IgD-negative memory B cell (primary cell): ENCODE data around the gene COL8A1. TPM values are rescaled to one million over a fixed set of nuclear protein-coding genes. Genes with fewer than 3 reads are reported as not detected.

ENCODE experiments used
- H3K27ac Mint-ChIP-seq, 3 donors: one replicate each; pipeline ENCODE4 v1.8.0; 2020 to 2022; ENCODE audit warnings: mild to moderate bottlenecking in 3 of 3, mixed read lengths in 3 of 3, moderate library complexity in 1 of 3
- H3K27me3 Mint-ChIP-seq: one replicate; pipeline ENCODE4 v1.8.0; 2021; ENCODE audit warnings: mixed read lengths
- H3K36me3 Mint-ChIP-seq: one replicate; pipeline ENCODE4 v1.8.0; 2020; ENCODE audit warnings: mild to moderate bottlenecking, mixed read lengths
- H3K4me1 Mint-ChIP-seq, 3 donors: one replicate each; pipeline ENCODE4 v1.8.0; 2020 to 2022; ENCODE audit warnings: mixed read lengths in 3 of 3, mild to moderate bottlenecking in 1 of 3
- H3K4me3 Mint-ChIP-seq, 4 donors: one replicate each; pipeline ENCODE4 v1.8.0; 2020 to 2022; ENCODE audit warnings: mild to moderate bottlenecking in 4 of 4, mixed read lengths in 4 of 4, moderate library complexity in 3 of 4
- H3K9me3 Mint-ChIP-seq, 3 donors: one replicate each; pipeline ENCODE4 v1.8.0; 2020 to 2021; ENCODE audit warnings: mixed read lengths in 3 of 3, mild to moderate bottlenecking in 1 of 3
- polyA plus RNA-seq: library from polyadenylated mRNA; unstranded; fragments of 300-500 nt; fragmentation: Illumina TruSeq; gene quantifications from one replicate; pipeline ENCODE4 v1.2.3, GENCODE V29; 2021

COL8A1 gene
- polyA plus RNA-seq, 1 donor from 2014 or later: not detected

DNA sequence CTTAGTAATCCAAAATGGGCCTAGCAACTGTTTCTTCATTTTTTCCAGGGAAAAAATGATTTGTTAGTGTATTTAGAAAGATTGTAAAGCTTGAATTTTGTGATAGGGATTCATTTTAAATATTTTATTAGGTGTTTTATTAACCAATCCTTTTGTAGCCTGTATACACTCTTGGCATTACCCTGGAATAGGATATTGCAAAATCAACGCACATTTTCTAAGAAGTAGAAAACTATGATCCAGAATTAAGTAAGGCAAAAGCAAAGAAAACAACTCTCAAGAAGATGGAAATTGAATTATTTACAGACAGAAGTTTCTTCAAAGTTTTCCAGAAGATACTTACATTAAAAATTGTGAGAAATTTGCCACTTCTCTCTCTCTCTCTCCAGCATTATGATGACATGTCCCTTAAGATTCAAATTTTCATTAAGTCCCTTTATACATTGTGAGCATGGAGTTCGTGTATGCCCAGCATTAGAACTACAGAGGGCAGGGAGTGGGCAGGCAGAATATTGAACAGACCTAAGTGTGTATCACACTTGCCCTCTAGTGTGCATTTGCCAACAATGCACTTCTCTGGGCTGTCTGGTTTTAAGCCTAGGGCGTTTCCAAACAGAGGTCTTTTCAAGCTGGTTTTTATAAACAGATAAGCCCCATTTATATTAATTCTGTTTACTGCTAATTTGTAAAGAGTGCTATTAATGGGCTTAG, 150.8 kb downstream of the COL8A1 start:
- H3K4me3 Mint-ChIP-seq: no peak overlapping the region
- peaks cover 0 to 2% (median 0%) of the 10 kb centered on the region in 3 donors for H3K4me1 Mint-ChIP-seq
- H3K27me3 Mint-ChIP-seq: peaks cover 4% of the 10 kb centered on the region
- H3K36me3 Mint-ChIP-seq: peaks cover 2% of the 10 kb centered on the region
- no peaks in the 10 kb centered on the region for H3K9me3 Mint-ChIP-seq
- H3K27ac Mint-ChIP-seq: no peak overlapping the region

GRCh38 chr3:99794485-99794884, 156.1 kb downstream of the COL8A1 start:
- Mint-ChIP-seq H3K27me3 (peaks cover 4% of the 10 kb centered on the region), H3K27ac (no peak overlapping the region), H3K9me3 (peaks cover 0 to 3% (median 0%) of the 10 kb centered on the region in 3 donors), H3K4me1 (no peaks in the 10 kb centered on the region), H3K36me3 (peaks cover 2% of the 10 kb centered on the region), H3K4me3 (no peak overlapping the region)

DNA sequence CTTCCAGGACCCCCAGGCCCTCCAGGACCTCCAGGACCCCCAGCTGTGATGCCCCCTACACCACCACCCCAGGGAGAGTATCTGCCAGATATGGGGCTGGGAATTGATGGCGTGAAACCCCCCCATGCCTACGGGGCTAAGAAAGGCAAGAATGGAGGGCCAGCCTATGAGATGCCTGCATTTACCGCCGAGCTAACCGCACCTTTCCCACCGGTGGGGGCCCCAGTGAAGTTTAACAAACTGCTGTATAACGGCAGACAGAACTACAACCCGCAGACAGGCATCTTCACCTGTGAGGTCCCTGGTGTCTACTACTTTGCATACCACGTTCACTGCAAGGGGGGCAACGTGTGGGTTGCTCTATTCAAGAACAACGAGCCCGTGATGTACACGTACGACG, 157.2 kb downstream of the COL8A1 start:
- Mint-ChIP-seq H3K4me1 (no peaks in the 10 kb centered on the region), H3K27me3 (peaks cover 2% of the 10 kb centered on the region), H3K9me3 (peaks cover 0 to 3% (median 0%) of the 10 kb centered on the region in 3 donors), H3K36me3 (peaks cover 2% of the 10 kb centered on the region), H3K27ac (no peak overlapping the region), H3K4me3 (no peak overlapping the region)

DNA sequence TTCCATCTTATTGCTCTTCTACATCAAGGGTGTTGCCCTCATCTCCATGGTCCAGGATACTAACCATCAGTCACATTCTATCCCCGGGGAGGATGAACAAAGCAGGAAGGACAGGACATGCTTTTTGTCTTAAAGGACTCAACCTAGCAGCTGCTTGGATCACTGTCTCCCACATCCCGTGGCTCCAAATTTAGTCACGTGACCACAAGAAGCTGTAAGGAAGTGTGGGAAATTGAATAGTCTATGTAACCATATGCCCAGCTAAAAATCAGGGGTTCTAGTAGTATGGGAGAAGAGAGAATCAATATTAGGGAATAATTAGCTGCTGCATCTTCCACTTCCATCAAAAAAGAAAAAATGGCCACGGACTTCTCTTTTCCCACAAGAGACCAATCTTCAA, 161.0 kb downstream of the COL8A1 start:
- Mint-ChIP-seq H3K4me1 (no peaks in the 10 kb centered on the region), H3K27me3 (no peaks in the 10 kb centered on the region), H3K4me3 (no peak overlapping the region)

DNA sequence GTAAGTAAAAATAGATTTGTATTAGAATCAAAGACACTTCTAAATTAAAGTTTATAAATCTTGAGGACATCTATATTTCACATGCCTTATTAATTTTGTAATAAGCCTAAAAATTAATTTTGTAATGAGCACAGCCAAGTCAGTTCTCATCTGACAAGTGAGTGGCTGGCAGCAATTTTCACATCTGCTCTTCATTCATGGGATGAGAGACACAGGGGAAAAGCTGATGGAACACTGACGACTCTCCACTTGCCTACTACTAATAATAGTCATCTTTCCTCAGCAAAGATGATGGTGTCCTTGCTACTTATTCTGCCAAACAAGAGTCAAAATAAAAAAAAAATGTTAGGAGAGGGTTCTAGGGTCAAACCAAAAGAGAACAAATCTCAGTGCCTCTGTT, 164.9 kb downstream of the COL8A1 start:
- Mint-ChIP-seq H3K4me3 (no peak overlapping the region), H3K9me3 (peaks cover 7 to 14% (median 12%) of the 10 kb centered on the region in 3 donors), H3K36me3 (peaks cover 8% of the 10 kb centered on the region), H3K27ac (no peak overlapping the region), H3K27me3 (no peaks in the 10 kb centered on the region), H3K4me1 (peaks cover 0 to 2% (median 0%) of the 10 kb centered on the region in 3 donors)

More for the DNA sequence above, 161.0 kb downstream of the COL8A1 start:
- Mint-ChIP-seq H3K36me3 (peaks cover 6% of the 10 kb centered on the region), H3K9me3 (peaks cover 0 to 9% (median 2%) of the 10 kb centered on the region in 3 donors), H3K27ac (peak overlapping the region in 2 of 3 donors; percentile 5 to 53)

DNA sequence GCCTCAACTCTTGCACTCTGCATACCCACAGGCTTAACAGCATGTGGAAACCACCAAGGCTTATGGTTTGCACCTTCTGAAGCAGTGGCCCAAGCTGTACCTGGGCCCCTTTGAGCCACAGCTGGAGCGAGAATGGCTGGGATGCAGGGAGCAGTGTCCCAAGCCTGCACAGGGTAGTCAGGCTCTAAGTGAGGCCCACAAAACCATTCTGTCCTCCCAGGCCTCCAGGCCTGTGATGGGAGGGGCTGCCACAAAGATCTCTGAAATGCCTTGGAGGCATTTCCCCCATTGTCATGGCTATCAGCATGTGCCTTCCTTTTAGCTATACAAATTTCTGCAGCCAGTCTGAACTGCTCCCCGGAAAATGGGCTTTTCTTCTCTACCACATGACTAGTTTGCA, 166.8 kb downstream of the COL8A1 start:
- no peaks in the 10 kb centered on the region for H3K27me3 Mint-ChIP-seq
- peaks cover 0 to 2% (median 0%) of the 10 kb centered on the region in 3 donors for H3K4me1 Mint-ChIP-seq
- peaks cover 7 to 12% (median 11%) of the 10 kb centered on the region in 3 donors for H3K9me3 Mint-ChIP-seq
- peaks cover 8% of the 10 kb centered on the region for H3K36me3 Mint-ChIP-seq
- H3K27ac Mint-ChIP-seq: no peak overlapping the region
- no peak overlapping the region for H3K4me3 Mint-ChIP-seq

DNA sequence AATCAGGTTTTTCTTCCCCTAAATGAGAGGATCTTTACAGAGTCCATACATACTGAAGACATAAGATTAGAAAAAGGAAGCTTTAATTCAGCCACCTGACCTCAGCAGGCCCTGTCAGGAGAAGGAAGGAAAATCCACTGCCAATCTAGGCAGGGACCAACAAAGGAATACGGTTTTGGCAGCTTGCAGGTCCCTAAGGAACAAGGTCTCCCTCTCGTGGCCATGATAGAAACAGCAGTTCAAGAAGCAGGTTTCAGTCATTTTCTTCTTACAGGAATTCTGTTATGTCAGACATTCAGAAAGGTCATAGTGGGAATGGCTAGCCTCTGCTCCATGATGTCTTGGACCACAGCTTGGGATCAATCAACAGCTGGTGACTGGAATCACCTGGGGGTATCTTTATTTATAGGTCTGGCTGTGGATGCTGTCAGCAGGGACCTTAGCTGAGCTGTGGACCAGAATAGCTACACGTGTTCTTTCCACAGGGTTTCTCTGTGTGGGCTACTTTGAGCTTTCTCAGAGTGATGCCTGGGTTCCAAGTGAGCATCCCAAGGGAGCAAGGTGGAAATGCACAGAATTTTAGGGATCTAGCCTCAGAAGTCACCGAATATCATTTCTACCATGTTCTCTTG, 169.9 kb downstream of the COL8A1 start:
- H3K4me1 Mint-ChIP-seq: peaks cover 0 to 2% (median 0%) of the 10 kb centered on the region in 3 donors
- no peaks in the 10 kb centered on the region for H3K27me3 Mint-ChIP-seq
- peaks cover 7 to 12% (median 7%) of the 10 kb centered on the region in 3 donors for H3K9me3 Mint-ChIP-seq
- no peak overlapping the region for H3K27ac Mint-ChIP-seq
- H3K36me3 Mint-ChIP-seq: peaks cover 2% of the 10 kb centered on the region
- no peak overlapping the region for H3K4me3 Mint-ChIP-seq

DNA sequence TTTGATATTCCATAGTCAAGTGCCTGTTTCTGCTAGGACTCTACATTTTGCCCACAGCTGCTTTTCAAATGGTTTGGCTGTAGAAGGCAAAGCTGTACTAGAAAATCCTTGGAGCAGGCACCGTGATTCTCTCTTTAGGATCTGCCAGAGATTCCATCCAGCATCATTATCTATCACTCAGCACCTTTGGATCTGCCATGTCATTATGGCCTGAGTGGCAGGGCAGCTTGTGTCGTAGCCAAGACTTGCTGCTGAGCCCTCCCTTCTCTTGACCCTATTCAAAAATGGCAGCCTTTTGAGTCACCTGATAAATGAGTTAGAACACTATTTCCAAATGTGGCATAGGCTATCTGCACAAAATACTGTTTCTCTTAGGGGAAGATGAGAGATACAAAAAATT, 171.2 kb downstream of the COL8A1 start:
- Mint-ChIP-seq H3K36me3 (peaks cover 2% of the 10 kb centered on the region), H3K27me3 (no peaks in the 10 kb centered on the region), H3K4me3 (no peak overlapping the region), H3K4me1 (peaks cover 0 to 2% (median 0%) of the 10 kb centered on the region in 3 donors), H3K27ac (no peak overlapping the region), H3K9me3 (peaks cover 4 to 9% (median 7%) of the 10 kb centered on the region in 3 donors)

DNA sequence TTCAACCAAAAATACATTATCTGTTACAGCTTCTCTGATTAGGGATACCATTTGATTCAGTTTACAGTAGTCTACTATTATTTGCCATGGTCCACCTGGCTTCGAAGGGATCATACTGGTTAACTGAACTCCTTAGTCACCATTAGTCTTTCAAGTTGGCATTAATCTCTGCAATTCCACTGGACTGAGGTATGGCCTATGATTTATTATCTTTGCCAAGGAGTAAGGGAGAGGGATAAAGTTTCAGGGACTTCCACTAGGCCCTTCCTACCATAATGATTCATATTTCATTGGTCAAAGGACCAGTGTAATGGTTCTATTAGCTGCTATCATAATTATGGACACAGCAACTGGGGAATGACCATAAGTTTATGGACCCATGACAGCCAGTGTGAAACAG, 172.0 kb downstream of the COL8A1 start:
- no peak overlapping the region for H3K4me3 Mint-ChIP-seq
- peaks cover 2% of the 10 kb centered on the region for H3K36me3 Mint-ChIP-seq
- no peak overlapping the region for H3K27ac Mint-ChIP-seq
- peaks cover 0 to 3% (median 2%) of the 10 kb centered on the region in 3 donors for H3K4me1 Mint-ChIP-seq
- H3K27me3 Mint-ChIP-seq: no peaks in the 10 kb centered on the region
- peaks cover 3 to 6% (median 5%) of the 10 kb centered on the region in 3 donors for H3K9me3 Mint-ChIP-seq

- no peaks in the 10 kb centered on the region for H3K27me3 Mint-ChIP-seq
- peaks cover 5% of the 10 kb centered on the region for H3K36me3 Mint-ChIP-seq
- H3K27ac Mint-ChIP-seq: peak overlapping the region; percentile 99
- peaks cover 15 to 42% (median 19%) of the 10 kb centered on the region in 3 donors for H3K4me1 Mint-ChIP-seq
- H3K4me3 Mint-ChIP-seq: peak overlapping the region; percentile 94 to 99 (median 98)
- no peaks in the 10 kb centered on the region for H3K9me3 Mint-ChIP-seq
Observed at GRCh38 chr3:99817047-99817436, 178.6 kb downstream of the COL8A1 start.

- Mint-ChIP-seq H3K9me3 (no peaks in the 10 kb centered on the region), H3K4me1 (peaks cover 15 to 42% (median 19%) of the 10 kb centered on the region in 3 donors), H3K27ac (peak within 1 kb of the TSS; percentile 99), H3K36me3 (peaks cover 5% of the 10 kb centered on the region), H3K4me3 (peak within 1 kb of the TSS; percentile 94 to 99 (median 98)), H3K27me3 (no peaks in the 10 kb centered on the region)
Observed at GRCh38 chr3:99817437-99818240, 179.2 kb downstream of the COL8A1 start, which contains the start of gene CMSS1. TSS of gene CMSS1 (plus strand) at chr3:99817862.

DNA sequence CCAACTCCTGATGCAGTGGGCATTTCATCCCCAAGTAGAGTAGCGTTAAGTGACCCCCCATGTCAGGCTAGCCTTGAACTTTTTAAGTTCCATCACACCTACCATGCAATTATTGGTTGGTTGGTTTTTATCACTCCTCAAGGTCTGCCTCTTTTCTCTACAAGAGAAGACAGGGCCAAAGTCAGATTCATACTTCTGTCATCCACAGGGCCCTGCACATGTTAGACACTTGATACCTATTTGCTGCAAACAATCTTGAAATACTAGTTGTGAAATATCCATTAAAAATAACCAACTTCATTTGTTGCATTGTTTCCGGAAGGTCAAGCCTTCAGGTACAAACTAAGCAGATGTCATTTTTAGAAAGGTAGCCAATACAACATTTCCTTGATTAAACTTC, 180.4 kb downstream of the COL8A1 start:
- Mint-ChIP-seq H3K9me3 (no peaks in the 10 kb centered on the region), H3K36me3 (peaks cover 5% of the 10 kb centered on the region), H3K27me3 (no peaks in the 10 kb centered on the region), H3K4me3 (peak overlapping the region; percentile 70 to 99 (median 96)), H3K27ac (peak overlapping the region; percentile 78 to 99 (median 99)), H3K4me1 (peaks cover 16 to 47% (median 19%) of the 10 kb centered on the region in 3 donors)

DNA sequence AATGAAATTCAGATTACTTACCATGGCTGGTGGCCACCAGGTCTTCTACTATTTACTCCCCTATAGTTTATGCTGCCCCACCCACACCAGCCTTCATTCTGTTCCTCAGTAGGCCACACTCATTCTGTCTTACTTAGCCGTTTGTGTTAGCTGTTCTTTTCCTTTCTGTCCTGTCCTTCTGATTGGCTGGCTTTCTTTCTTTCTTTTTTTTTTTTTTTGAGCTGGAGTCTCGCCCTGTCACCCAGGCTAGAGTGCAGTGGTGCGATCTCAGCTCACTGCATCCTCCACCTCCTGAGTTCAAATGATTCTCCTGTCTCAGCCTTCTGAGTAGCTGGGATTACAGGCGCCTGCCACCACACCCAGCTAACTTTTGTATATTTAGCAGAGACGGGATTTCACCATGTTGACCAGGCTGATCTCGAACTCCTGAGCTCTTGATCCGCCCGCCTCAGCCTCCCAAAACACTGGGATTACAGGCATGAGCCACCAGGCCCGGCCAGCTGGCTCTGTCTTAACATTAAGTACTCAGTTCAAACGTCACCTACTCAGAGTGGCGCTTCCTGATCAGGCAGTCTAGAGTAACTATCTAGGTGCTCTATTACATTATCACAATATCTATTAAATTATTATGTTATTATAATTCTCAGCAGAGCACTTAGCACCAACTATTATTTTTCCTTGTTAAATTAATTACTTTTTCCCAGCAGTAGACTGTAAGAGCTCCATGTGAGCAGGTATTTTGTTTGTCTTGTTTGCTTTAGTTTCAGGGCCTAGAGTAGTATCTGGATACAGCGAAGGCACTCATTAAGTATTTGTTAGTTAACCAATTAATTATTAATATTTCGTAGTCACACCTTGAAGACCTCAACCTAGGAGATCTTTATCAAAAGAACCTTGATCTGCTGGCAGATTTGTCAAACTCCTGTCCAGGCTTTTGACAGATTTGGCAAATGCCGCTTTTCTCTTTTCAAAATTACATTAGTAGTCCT, 185.6 kb downstream of the COL8A1 start:
- Mint-ChIP-seq H3K36me3 (peaks cover 10% of the 10 kb centered on the region), H3K9me3 (no peaks in the 10 kb centered on the region), H3K27me3 (no peaks in the 10 kb centered on the region), H3K4me1 (peaks cover 5 to 18% (median 9%) of the 10 kb centered on the region in 3 donors), H3K27ac (peak overlapping the region in 1 of 3 donors; percentile 69), H3K4me3 (no peak overlapping the region)
